OCI-LY3 (cell line): ENCODE results near the gene IRX6.

ENCODE experiments used
- H2AFZ ChIP-seq: fragments of 200-600, 300-600 bp; shearing (Covaris generic); 2 replicates; pipeline ENCODE4 v1.6.0; 2014; ENCODE audit warnings: antibody characterized with exemption, low read depth, low read length
- H3K27ac ChIP-seq: fragments of 200-600, 300-600 bp; sonication (generic); 2 replicates; pipeline ENCODE4 v1.5.1; 2014; ENCODE audit warnings: mild to moderate bottlenecking, low read length, moderate library complexity, mixed read lengths
- H3K27me3 ChIP-seq: fragments of 200-600, 300-600 bp; sonication (generic); 2 replicates; pipeline ENCODE4 v1.6.1; 2014; ENCODE audit warnings: low read depth, low read length, mixed read lengths
- H3K36me3 ChIP-seq: fragments of 200-600, 300-600 bp; sonication (generic); replicated peaks from 2 replicates; pipeline ENCODE3; 2014; ENCODE audit warnings: low read depth, low read length, mixed read lengths
- H3K4me1 ChIP-seq: fragments of 300-600, 200-600 bp; sonication (generic); 2 replicates; pipeline ENCODE4 v1.6.1; 2014; ENCODE audit warnings: low read length, mixed read lengths
- H3K4me2 ChIP-seq: fragments of 200-600, 300-600 bp; sonication (generic); 2 replicates; pipeline ENCODE4 v1.6.1; 2014; ENCODE audit warnings: low read length, mixed read lengths
- H3K4me3 ChIP-seq: fragments of 300-600, 200-600 bp; sonication (generic); 2 replicates; pipeline ENCODE4 v1.5.1; 2014; ENCODE audit warnings: antibody characterized with exemption, mild to moderate bottlenecking, low read length, moderate library complexity
- H3K79me2 ChIP-seq: fragments of 300-600, 200-600 bp; shearing (Covaris generic); 2 replicates; pipeline ENCODE4 v1.6.1; 2014; ENCODE audit warnings: mild to moderate bottlenecking, low read length, mixed read lengths
- H3K9ac ChIP-seq: fragments of 300-600, 200-600 bp; shearing (Covaris generic); 2 replicates; pipeline ENCODE4 v1.6.0; 2014; ENCODE audit warnings: mild to moderate bottlenecking, low read length, moderate library complexity
- H3K9me3 ChIP-seq: fragments of 200-600, 300-600 bp; shearing (Covaris generic); 2 replicates; pipeline ENCODE4 v1.6.1; 2014; ENCODE audit warnings: low read length, mixed read lengths; ENCODE audit not compliant: insufficient read depth
- H4K20me1 ChIP-seq: fragments of 200-600, 300-600 bp; sonication (generic); 2 replicates; pipeline ENCODE4 v1.6.1; 2016; ENCODE audit warnings: low read length, mixed read lengths; ENCODE audit not compliant: insufficient read depth
- CTCF ChIP-seq: fragments of 200-600, 300-600 bp; sonication (generic); IDR thresholded peaks from 2 replicates; pipeline ENCODE4 v1.5.1; 2014; ENCODE audit warnings: antibody characterized with exemption, low read length, low read depth
- EZH2phosphoT487 ChIP-seq: fragments of 200-600 bp; shearing (Covaris generic); IDR thresholded peaks from 2 replicates; pipeline ENCODE4 v1.6.1; 2018; ENCODE audit warnings: antibody characterized with exemption, mixed run types, low read depth

IRX6 gene

GRCh38 chr16:55338646-55339045 lies 14.6 kb downstream of the IRX6 start:
- no peaks in the 10 kb centered on the region for H3K27me3 ChIP-seq
- no peaks in the 10 kb centered on the region for H3K9me3 ChIP-seq
- no peak overlapping the region for H3K4me2 ChIP-seq

GRCh38 chr16:55340445-55340844 lies 16.4 kb downstream of the IRX6 start:
- Histone ChIP-seq H3K4me2 (no peak overlapping the region), H3K9me3 (no peaks in the 10 kb centered on the region), H3K79me2 (no peaks in the 10 kb centered on the region), H3K27me3 (no peaks in the 10 kb centered on the region), H4K20me1 (no peaks in the 10 kb centered on the region), H2AFZ (no peak overlapping the region), H3K4me1 (no peaks in the 10 kb centered on the region), H3K4me3 (no peak overlapping the region), H3K36me3 (no peaks in the 10 kb centered on the region), H3K27ac (no peak overlapping the region), H3K9ac (no peak overlapping the region)
- TF ChIP-seq CTCF = no peak
- no peak for TF ChIP-seq EZH2phosphoT487

More at GRCh38 chr16:55338646-55339045, 14.6 kb downstream of the IRX6 start:
- no peaks in the 10 kb centered on the region for H4K20me1 ChIP-seq
- H3K9ac ChIP-seq = no peak overlapping the region
- H3K4me3 ChIP-seq = no peak overlapping the region
- no peaks in the 10 kb centered on the region for H3K36me3 ChIP-seq
- H2AFZ ChIP-seq = no peak overlapping the region
- no peaks in the 10 kb centered on the region for H3K4me1 ChIP-seq
- H3K79me2 ChIP-seq = no peaks in the 10 kb centered on the region
- H3K27ac ChIP-seq = no peak overlapping the region
- TF ChIP-seq CTCF = no peak
- no peak for TF ChIP-seq EZH2phosphoT487

- Histone ChIP-seq H3K79me2 (no peaks in the 10 kb centered on the region), H2AFZ (no peak overlapping the region), H3K27ac (no peak overlapping the region), H3K4me3 (no peak overlapping the region), H4K20me1 (no peaks in the 10 kb centered on the region), H3K27me3 (no peaks in the 10 kb centered on the region), H3K9ac (no peak overlapping the region), H3K4me2 (no peak overlapping the region), H3K9me3 (no peaks in the 10 kb centered on the region), H3K36me3 (no peaks in the 10 kb centered on the region), H3K4me1 (no peaks in the 10 kb centered on the region)
- TF ChIP-seq EZH2phosphoT487 (no peak), CTCF (no peak)
These were observed 17.7 kb downstream of the IRX6 start for GRCh38 chr16:55341681-55342080.

- H4K20me1 ChIP-seq = no peaks in the 10 kb centered on the region
- no peaks in the 10 kb centered on the region for H3K4me1 ChIP-seq
- no peaks in the 10 kb centered on the region for H3K27me3 ChIP-seq
- H3K4me2 ChIP-seq = no peak overlapping the region
- H3K9me3 ChIP-seq = no peaks in the 10 kb centered on the region
- no peak overlapping the region for H2AFZ ChIP-seq
- H3K36me3 ChIP-seq = no peaks in the 10 kb centered on the region
- no peak overlapping the region for H3K9ac ChIP-seq
- H3K79me2 ChIP-seq = no peaks in the 10 kb centered on the region
- H3K4me3 ChIP-seq = no peak overlapping the region
- TF ChIP-seq CTCF = no peak
- no peak for TF ChIP-seq EZH2phosphoT487
- no peak overlapping the region for H3K27ac ChIP-seq
These were observed 22.5 kb downstream of the IRX6 start for GRCh38 chr16:55346475-55346874.
